ENCODE data around the gene WNT7A.

Gene WNT7A

GRCh38 chr3:13767896-13768295 is 112.0 kb downstream of the WNT7A start:
- no peak for FAIRE-seq

GRCh38 chr3:13767030-13767429 is 112.8 kb downstream of the WNT7A start:
- no peak for FAIRE-seq
